Middle frontal gyrus (tissue), 1 donor: ENCODE results near the gene FNDC3A.
A peak's percentile ranks its signal among the peaks of the same experiment; 100 is the strongest.

ENCODE experiments used
- DNase-seq: peaks from one replicate; pipeline ENCODE4 v3.0.0-alpha.2; 2015; ENCODE audit warnings: low spot score; ENCODE audit errors: extremely low spot score

The FNDC3A gene

GRCh38 chr13:48975856-48976575, at the start of gene FNDC3A:
Gene FNDC3A (plus strand): TSS chr13:48975912. CDS start chr13:49006191, 30,279 bp downstream.
- peak; percentile 52 for DNase-seq

GRCh38 chr13:48928757-48929430, 46.8 kb upstream of the FNDC3A start:
- no peak for DNase-seq

- no peak for DNase-seq
Measured at GRCh38 chr13:48930918-48931317, 44.8 kb upstream of the FNDC3A start.

GRCh38 chr13:48938308-48938943, 37.3 kb upstream of the FNDC3A start:
- no peak for DNase-seq

GRCh38 chr13:48939728-48940127, 36.0 kb upstream of the FNDC3A start:
- DNase-seq: no peak

- DNase-seq: no peak
Measured at GRCh38 chr13:48942131-48942530, 33.6 kb upstream of the FNDC3A start.

GRCh38 chr13:48944221-48944620, 31.5 kb upstream of the FNDC3A start:
- DNase-seq: no peak

GRCh38 chr13:48945626-48946025, 30.1 kb upstream of the FNDC3A start:
- no peak for DNase-seq

- no peak for DNase-seq
Measured at GRCh38 chr13:48946163-48946562, 29.5 kb upstream of the FNDC3A start.

DNA sequence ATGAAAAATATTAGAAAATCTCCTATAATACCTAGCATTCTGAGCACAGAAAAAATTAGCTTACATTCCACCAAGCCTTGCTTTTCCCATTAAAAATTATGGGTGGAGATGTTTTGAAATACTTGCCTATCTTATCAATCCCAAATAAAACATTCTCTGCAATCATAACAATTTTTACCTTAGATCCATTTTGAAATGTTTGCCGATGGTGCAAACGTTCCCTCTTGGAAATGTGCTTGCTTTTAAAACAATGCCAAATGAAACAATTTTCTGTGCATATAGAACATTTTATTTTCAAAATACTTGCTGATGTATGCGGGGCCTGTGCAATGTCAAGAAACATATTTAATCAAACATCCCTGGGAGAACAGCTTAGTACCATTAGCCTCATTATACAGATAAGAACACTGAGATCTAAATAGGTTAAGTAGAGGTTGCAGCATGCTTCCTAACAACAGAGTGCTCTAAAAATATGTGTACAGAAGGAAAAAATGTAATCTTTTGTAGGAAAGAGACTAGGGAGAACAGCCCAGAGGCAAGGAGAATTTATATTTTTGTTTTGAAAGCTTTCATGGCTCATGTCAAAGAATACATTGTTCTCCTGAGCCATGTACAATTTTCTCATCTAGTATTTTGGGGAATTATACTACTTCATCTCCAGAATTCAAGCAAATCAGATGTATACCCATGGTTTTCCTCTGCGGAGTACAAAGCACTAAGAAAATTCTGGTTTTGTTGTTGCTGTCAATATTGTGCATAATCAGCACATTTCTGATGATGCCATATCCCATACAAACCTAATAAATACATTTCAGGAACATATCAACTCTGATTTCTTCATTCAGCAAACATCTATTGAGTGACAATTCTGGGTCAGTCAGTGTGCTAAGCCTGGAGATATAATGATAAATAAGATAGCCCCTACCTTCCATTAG, 25.9 kb upstream of the FNDC3A start:
- no peak for DNase-seq

GRCh38 chr13:48950501-48950875, 25.2 kb upstream of the FNDC3A start:
- DNase-seq: no peak

DNA sequence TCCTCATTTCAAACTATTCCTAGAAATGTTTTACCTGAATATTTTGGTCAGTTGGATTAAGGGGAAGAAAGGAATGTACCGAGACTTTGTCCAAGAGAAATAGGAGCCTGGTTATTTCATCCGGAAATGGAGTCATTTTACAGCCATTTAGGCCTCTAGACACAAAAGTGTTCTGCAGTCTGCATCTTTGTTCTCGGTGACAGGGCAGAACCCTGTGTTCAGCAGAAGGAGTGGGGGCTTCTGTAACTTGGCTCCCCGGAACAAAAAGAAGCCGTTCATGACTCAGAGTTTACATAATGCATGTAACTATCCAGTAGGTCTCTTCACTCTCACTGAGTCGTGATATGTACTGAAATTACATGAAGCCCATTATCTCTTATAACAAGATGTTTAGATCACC, 21.6 kb upstream of the FNDC3A start:
- no peak for DNase-seq

DNA sequence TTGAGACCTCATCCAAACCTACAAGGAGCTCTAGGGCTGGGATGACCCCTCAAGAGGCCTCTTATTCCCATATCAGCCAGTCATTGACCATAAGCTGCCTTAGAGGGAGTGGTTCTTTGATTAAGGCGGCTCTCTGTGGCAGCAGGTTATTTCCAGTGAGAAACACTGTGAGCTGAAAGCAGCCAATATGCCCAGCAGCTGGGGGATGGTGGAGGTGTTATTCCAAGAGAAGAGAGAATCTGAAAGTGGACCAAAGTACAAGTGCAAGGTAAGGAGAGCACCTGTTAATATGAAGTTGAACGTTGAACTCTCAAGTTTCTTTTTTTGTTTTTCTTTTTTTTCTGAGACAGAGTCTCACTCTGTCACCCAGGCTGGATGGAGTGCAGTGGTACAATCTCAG, 20.2 kb upstream of the FNDC3A start:
- no peak for DNase-seq

GRCh38 chr13:48961379-48961778, 14.3 kb upstream of the FNDC3A start:
- DNase-seq: no peak

GRCh38 chr13:48962281-48962680, 13.4 kb upstream of the FNDC3A start:
- no peak for DNase-seq

- DNase-seq: no peak
Measured at GRCh38 chr13:48965736-48966135, 10.0 kb upstream of the FNDC3A start.

GRCh38 chr13:48969685-48970084, 6.0 kb upstream of the FNDC3A start:
- DNase-seq: no peak

DNA sequence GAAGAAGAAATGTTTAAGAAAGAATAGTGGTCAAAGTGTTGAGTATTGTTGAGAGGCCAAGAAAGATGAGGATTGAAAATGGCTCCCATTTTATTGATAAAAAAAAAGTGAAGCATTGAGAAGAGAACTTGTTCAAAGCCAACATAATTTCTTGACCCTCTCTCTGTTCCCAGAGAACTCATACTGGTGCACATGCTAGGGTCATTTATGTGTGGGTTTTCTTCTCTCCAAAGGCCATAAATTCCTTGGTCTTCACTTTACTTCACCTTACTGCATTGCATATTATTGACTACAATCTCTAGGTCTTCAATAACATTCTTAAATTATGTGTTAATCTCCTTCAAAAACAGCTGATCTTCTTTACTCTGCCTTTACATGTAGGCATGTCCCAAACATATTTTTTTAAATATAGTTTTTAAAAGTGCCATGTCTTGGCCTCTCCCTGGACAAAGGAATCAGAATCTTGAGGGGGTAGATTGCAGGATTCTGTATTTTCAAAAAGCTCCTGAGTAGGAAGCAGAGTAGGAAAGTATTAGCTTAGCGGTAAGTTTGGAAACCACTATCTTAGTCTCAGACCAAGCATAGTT, 1.8 kb upstream of the FNDC3A start:
- no peak for DNase-seq

GRCh38 chr13:48975101-48975855, 434 bp upstream of the FNDC3A start:
- no peak for DNase-seq

GRCh38 chr13:48976576-48977285, 1.0 kb downstream of the FNDC3A start:
- DNase-seq: no peak
